CD14-positive monocyte (primary cell): ENCODE measurements around the gene CALY. TPM values are rescaled to one million over a fixed set of nuclear protein-coding genes. Genes with fewer than 3 reads are reported as not detected.

Source experiments
- DNase-seq, 3 donors: peaks; one replicate each; pipeline ENCODE4 v3.0.0-alpha.2; 2011 to 2022
- H2AFZ ChIP-seq: 2 replicates; pipeline ENCODE4 v1.6.0; 2012; ENCODE audit warnings: mild to moderate bottlenecking, low read depth, low read length, inconsistent platforms; ENCODE audit not compliant: insufficient read depth, poor library complexity, severe bottlenecking
- H3K27ac ChIP-seq, 2 donors: 1 replicate in 1 of 2; 2 replicates in 1 of 2; pipeline ENCODE4 v1.5.1; 2012 to 2013; ENCODE audit warnings: low read length in 2 of 2, control low read depth in 1 of 2, inconsistent platforms in 1 of 2, low read depth in 1 of 2, mild to moderate bottlenecking in 1 of 2
- H3K27me3 ChIP-seq, 2 donors: one replicate each; pipeline versions ENCODE4 v1.6.0 to v1.6.1; 2011 to 2013; ENCODE audit warnings: low read length in 2 of 2; ENCODE audit not compliant: control insufficient read depth in 2 of 2, insufficient read depth in 2 of 2
- H3K36me3 ChIP-seq, 2 donors: replicated peaks in 1 of 2; 1 replicate in 1 of 2; 2 replicates in 1 of 2; pipeline versions ENCODE4 v1.5.1 to v1.6.1; 2012 to 2013; ENCODE audit warnings: low read length in 2 of 2, control low read depth in 1 of 2, inconsistent platforms in 1 of 2, mild to moderate bottlenecking in 1 of 2; ENCODE audit not compliant: insufficient read depth in 2 of 2, control insufficient read depth in 1 of 2
- H3K4me1 ChIP-seq, 2 donors: 1 replicate in 1 of 2; 2 replicates in 1 of 2; pipeline versions ENCODE4 v1.5.1 to v1.6.1; 2012 to 2013; ENCODE audit warnings: low read length in 2 of 2, control low read depth in 1 of 2, inconsistent platforms in 1 of 2, mild to moderate bottlenecking in 1 of 2, moderate library complexity in 1 of 2; ENCODE audit not compliant: insufficient read depth in 2 of 2, control insufficient read depth in 1 of 2
- H3K4me2 ChIP-seq: replicated peaks from 2 replicates; pipeline ENCODE3; 2012; ENCODE audit warnings: low read length, moderate library complexity, mild to moderate bottlenecking; ENCODE audit not compliant: poor library complexity, severe bottlenecking; ENCODE audit errors: extremely low read depth
- H3K4me3 ChIP-seq, 3 experiments: fragments of 200-600 bp in 1 of 3; sonication (generic) in 1 of 3; replicated peaks in 1 of 3; 1 replicate in 2 of 3; 2 replicates in 1 of 3; pipeline ENCODE4 v1.5.1; 2011 to 2013; ENCODE audit warnings: low read length in 3 of 3, mild to moderate bottlenecking in 3 of 3, control low read depth in 2 of 3, low read depth in 2 of 3, inconsistent platforms in 1 of 3, moderate library complexity in 1 of 3
- H3K79me2 ChIP-seq: 2 replicates; pipeline ENCODE4 v1.6.0; 2012; ENCODE audit warnings: mild to moderate bottlenecking, control low read depth, inconsistent platforms, low read length, moderate library complexity; ENCODE audit not compliant: insufficient read depth
- H3K9ac ChIP-seq: 2 replicates; pipeline ENCODE4 v1.6.0; 2017; ENCODE audit warnings: low read length, mild to moderate bottlenecking; ENCODE audit not compliant: insufficient read depth, poor library complexity, severe bottlenecking
- H3K9me3 ChIP-seq, 2 donors: replicated peaks in 1 of 2; 1 replicate in 1 of 2; 2 replicates in 1 of 2; pipeline versions ENCODE4 v1.5.1 to v1.6.1; 2012 to 2013; ENCODE audit warnings: low read length in 2 of 2, control low read depth in 1 of 2; ENCODE audit not compliant: control insufficient read depth in 1 of 2, insufficient read depth in 1 of 2
- H4K20me1 ChIP-seq: 2 replicates; pipeline ENCODE4 v1.6.0; 2012; ENCODE audit warnings: mild to moderate bottlenecking, low read length, control low read depth, moderate library complexity; ENCODE audit not compliant: insufficient read depth
- H3K27ac Mint-ChIP-seq, 7 donors: one replicate each; pipeline ENCODE4 v1.8.0; 2020; ENCODE audit warnings: mild to moderate bottlenecking in 7 of 7, mixed read lengths in 7 of 7, moderate library complexity in 6 of 7, inconsistent platforms in 2 of 7
- H3K27me3 Mint-ChIP-seq, 3 donors: one replicate each; pipeline ENCODE4 v1.8.0; 2021 to 2022; ENCODE audit warnings: low read depth in 3 of 3, mild to moderate bottlenecking in 3 of 3, mixed read lengths in 3 of 3, moderate library complexity in 3 of 3, inconsistent platforms in 1 of 3
- H3K36me3 Mint-ChIP-seq, 2 donors: one replicate each; pipeline ENCODE4 v1.8.0; 2020; ENCODE audit warnings: mixed read lengths in 2 of 2, inconsistent platforms in 1 of 2, mild to moderate bottlenecking in 1 of 2
- H3K4me1 Mint-ChIP-seq: one replicate; pipeline ENCODE4 v1.8.0; 2020; ENCODE audit warnings: mild to moderate bottlenecking, mixed read lengths
- H3K4me3 Mint-ChIP-seq, 2 donors: one replicate each; pipeline ENCODE4 v1.8.0; 2020; ENCODE audit warnings: mild to moderate bottlenecking in 2 of 2, mixed read lengths in 2 of 2, moderate library complexity in 1 of 2
- H3K9me3 Mint-ChIP-seq, 7 donors: one replicate each; pipeline ENCODE4 v1.8.0; 2020 to 2022; ENCODE audit warnings: mixed read lengths in 7 of 7, mild to moderate bottlenecking in 6 of 7, moderate library complexity in 6 of 7, inconsistent platforms in 2 of 7
- CTCF ChIP-seq: fragments of 200-600 bp; IDR thresholded peaks from one replicate; pipeline ENCODE4 v1.8.0; 2022; ENCODE audit warnings: antibody characterized with exemption, mild to moderate bottlenecking
- WGBS: methylation state at CpG from one replicate; pipeline ENCODE4 v1.1.5; 2013; ENCODE audit warnings: missing lambda C conversion rate; ENCODE audit not compliant: insufficient coverage; 5-methylcytosine and 5-hydroxymethylcytosine counted together
- intact Hi-C, 2 donors: fragments of 100-400 bp; cut with micrococcal nuclease; formaldehyde crosslinking; loops; one replicate each; pipeline versions ENCODE4 v1.15.0 to v1.15.1; 2023
- polyA plus RNA-seq, 3 donors: library from polyadenylated mRNA; depleted of rRNA in 1 of 3; unstranded in 2 of 3; stranded (reverse) in 1 of 3; fragments of 300-500 nt in 2 of 3; fragments of >200 nt in 1 of 3; fragmentation: Illumina TruSeq in 2 of 3; gene quantifications; 1 replicate in 2 of 3; 2 replicates in 1 of 3; pipeline ENCODE4 v1.2.3, GENCODE V29; 2012 to 2021

CALY gene
- polyA plus RNA-seq, 3 donors = not detected

DNA sequence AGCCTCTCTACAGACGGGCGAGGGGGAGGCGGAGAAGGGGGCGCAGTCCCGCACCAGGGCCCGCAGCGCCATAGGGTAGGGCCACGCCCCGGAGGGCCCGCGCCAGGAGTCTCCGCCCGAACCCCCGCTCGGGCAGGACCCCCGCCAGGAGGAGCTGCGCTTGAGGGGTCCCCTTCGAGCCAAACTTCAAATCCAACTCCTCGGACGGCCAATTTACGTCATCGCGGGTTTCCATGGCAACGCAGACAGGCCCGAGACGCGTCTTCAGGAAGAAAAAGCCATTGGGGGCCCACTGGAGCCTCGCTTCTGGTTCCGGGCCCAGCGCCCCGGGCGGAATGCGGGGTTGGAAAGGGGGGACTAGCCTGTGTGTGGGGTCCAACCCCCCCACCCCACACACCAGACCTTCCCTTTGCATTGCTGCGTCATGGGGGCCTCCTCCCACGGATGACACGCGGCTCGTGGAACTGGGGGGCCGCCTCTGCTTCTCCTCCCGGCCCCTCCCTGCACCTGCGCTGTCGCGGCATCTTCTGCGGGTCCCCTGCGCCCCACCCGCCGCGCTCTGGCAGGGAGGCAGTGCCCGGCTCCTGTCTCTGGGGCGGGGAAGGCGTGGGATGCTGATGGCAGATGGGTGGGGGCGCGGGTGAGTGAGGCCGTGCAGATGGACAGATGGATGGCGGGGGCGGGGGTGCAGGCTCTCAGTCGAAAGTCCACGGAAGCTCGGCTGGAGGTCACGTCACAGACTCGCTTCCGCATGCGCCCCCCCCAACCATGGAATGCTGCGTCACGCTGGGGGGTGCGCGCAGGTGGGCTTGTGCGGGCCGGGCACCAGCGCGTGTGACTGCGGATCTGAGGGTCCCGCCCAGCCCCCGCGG is 1.2 kb downstream of the CALY start:
- Histone ChIP-seq H3K79me2 (no peaks in the 10 kb centered on the region), H3K36me3 (no peaks in the 10 kb centered on the region), H3K27me3 (peaks cover 11 to 63% of the 10 kb centered on the region in 2 donors), H3K9ac (peak overlapping the region; percentile 8), H3K27ac (no peak overlapping the region), H2AFZ (peak overlapping the region; percentile 41), H3K4me1 (peaks cover 7 to 12% of the 10 kb centered on the region in 2 donors), H3K4me2 (peak overlapping the region; percentile 48), H3K9me3 (peaks cover 5 to 33% of the 10 kb centered on the region in 2 donors), H3K4me3 (peak overlapping the region in 1 of 3 experiments; percentile 44), H4K20me1 (no peaks in the 10 kb centered on the region)
- H3K27me3 Mint-ChIP-seq = peaks cover 32 to 48% (median 43%) of the 10 kb centered on the region in 3 donors
- H3K4me3 Mint-ChIP-seq = peak overlapping the region; percentile 9 to 70
- H3K4me1 Mint-ChIP-seq = peaks cover 7% of the 10 kb centered on the region
- DNase-seq = peak; percentile 28 to 68 (median 44)
- 2% methylated on average over 57 of the region's 75 CpGs for WGBS
- H3K9me3 Mint-ChIP-seq = peaks cover 0 to 18% (median 7%) of the 10 kb centered on the region in 7 donors
- no peak overlapping the region for H3K27ac Mint-ChIP-seq
- H3K36me3 Mint-ChIP-seq = no peaks in the 10 kb centered on the region
- intact Hi-C loops = no loop called here
- no peak for TF ChIP-seq CTCF

GRCh38 chr10:133334503-133335245 is 2.0 kb downstream of the CALY start:
- no peak for TF ChIP-seq CTCF
- Mint-ChIP-seq H3K36me3 (no peaks in the 10 kb centered on the region), H3K9me3 (peaks cover 0 to 18% (median 7%) of the 10 kb centered on the region in 7 donors), H3K4me3 (peak overlapping the region; percentile 24 to 87), H3K27me3 (peaks cover 39 to 53% (median 46%) of the 10 kb centered on the region in 3 donors), H3K27ac (peak overlapping the region in 2 of 7 donors; percentile 4 to 53), H3K4me1 (peaks cover 7% of the 10 kb centered on the region)
- Histone ChIP-seq H4K20me1 (no peaks in the 10 kb centered on the region), H3K79me2 (no peaks in the 10 kb centered on the region), H3K36me3 (no peaks in the 10 kb centered on the region), H2AFZ (peak overlapping the region; percentile 41), H3K4me1 (peaks cover 10 to 16% of the 10 kb centered on the region in 2 donors), H3K27me3 (peaks cover 13 to 67% of the 10 kb centered on the region in 2 donors), H3K4me3 (peak overlapping the region in 1 of 3 experiments; percentile 44), H3K9me3 (peaks cover 5 to 33% of the 10 kb centered on the region in 2 donors), H3K27ac (no peak overlapping the region), H3K9ac (peak overlapping the region; percentile 8), H3K4me2 (peak overlapping the region; percentile 48)
- DNase-seq = no peak
- WGBS = 22% methylated on average over 51 of the region's 51 CpGs
- intact Hi-C loops = no loop called here
